Neural crest cell (in vitro differentiated cells): ENCODE measurements around the gene TWIST2. TPM values are rescaled to one million over a fixed set of nuclear protein-coding genes. Genes with fewer than 3 reads are reported as not detected.

Experiments
- DNase-seq: peaks from one replicate; pipeline ENCODE4 v3.0.0; 2021; ENCODE audit warnings: low read depth, mixed read lengths, low spot score
- H3K27ac Mint-ChIP-seq: one replicate; pipeline ENCODE4 v1.8.0; 2021; ENCODE audit warnings: mild to moderate bottlenecking, mixed read lengths; ENCODE audit not compliant: unreplicated experiment
- H3K27me3 Mint-ChIP-seq: 2 replicates; pipeline ENCODE4 v1.8.0; 2021; ENCODE audit warnings: low read depth, mild to moderate bottlenecking, mixed read lengths
- H3K36me3 Mint-ChIP-seq: 2 replicates; pipeline ENCODE4 v1.8.0; 2021; ENCODE audit warnings: low read depth, mild to moderate bottlenecking, mixed read lengths
- H3K4me1 Mint-ChIP-seq: 2 replicates; pipeline ENCODE4 v1.8.0; 2021; ENCODE audit warnings: mixed read lengths
- H3K4me3 Mint-ChIP-seq: one replicate; pipeline ENCODE4 v1.8.0; 2021; ENCODE audit warnings: mild to moderate bottlenecking, mixed read lengths
- H3K9me3 Mint-ChIP-seq: 2 replicates; pipeline ENCODE4 v1.8.0; 2021; ENCODE audit warnings: mixed read lengths
- CTCF ChIP-seq: fragments of 200-600 bp; sonication (generic); conservative IDR thresholded peaks from 2 replicates; pipeline ENCODE4 v1.5.0; 2021; ENCODE audit warnings: antibody characterized with exemption, mild to moderate bottlenecking
- total RNA-seq: library from RNA; stranded (reverse); gene quantifications from 2 replicates; pipeline ENCODE4 v1.2.1, GENCODE V29; 2021

TWIST2 gene
- total RNA-seq, 1 donor from 2014 or later, result 0.96 TPM

- H3K27ac Mint-ChIP-seq, result no peak overlapping the region
- no peaks in the 10 kb centered on the region for H3K9me3 Mint-ChIP-seq
- no peak for TF ChIP-seq CTCF
- no peak for DNase-seq
- H3K27me3 Mint-ChIP-seq, result no peaks in the 10 kb centered on the region
- no peaks in the 10 kb centered on the region for H3K4me1 Mint-ChIP-seq
- no peak overlapping the region for H3K4me3 Mint-ChIP-seq
- no peaks in the 10 kb centered on the region for H3K36me3 Mint-ChIP-seq
These were observed 104.5 kb downstream of the TWIST2 start for GRCh38 chr2:238952261-238952919.

GRCh38 chr2:238954841-238955591 is 107.1 kb downstream of the TWIST2 start:
- H3K27me3 Mint-ChIP-seq, result no peaks in the 10 kb centered on the region

GRCh38 chr2:238955648-238956531 is 108.0 kb downstream of the TWIST2 start:
- Mint-ChIP-seq H3K4me3 (no peak overlapping the region), H3K27ac (no peak overlapping the region), H3K4me1 (no peaks in the 10 kb centered on the region), H3K36me3 (peaks cover 2% of the 10 kb centered on the region), H3K9me3 (peaks cover 6% of the 10 kb centered on the region), H3K27me3 (no peaks in the 10 kb centered on the region)
- TF ChIP-seq CTCF, result no peak
- no peak for DNase-seq

More at GRCh38 chr2:238954841-238955591, 107.1 kb downstream of the TWIST2 start:
- Mint-ChIP-seq H3K4me3 (no peak overlapping the region), H3K4me1 (no peaks in the 10 kb centered on the region), H3K27ac (no peak overlapping the region), H3K36me3 (no peaks in the 10 kb centered on the region), H3K9me3 (peaks cover 3% of the 10 kb centered on the region)
- no peak for TF ChIP-seq CTCF
- no peak for DNase-seq

- no peak overlapping the region for H3K4me3 Mint-ChIP-seq
- H3K9me3 Mint-ChIP-seq, result peaks cover 6% of the 10 kb centered on the region
- peaks cover 2% of the 10 kb centered on the region for H3K36me3 Mint-ChIP-seq
- no peaks in the 10 kb centered on the region for H3K27me3 Mint-ChIP-seq
- no peaks in the 10 kb centered on the region for H3K4me1 Mint-ChIP-seq
- no peak for TF ChIP-seq CTCF
- H3K27ac Mint-ChIP-seq, result no peak overlapping the region
- DNase-seq, result no peak
These were observed 108.8 kb downstream of the TWIST2 start for GRCh38 chr2:238956676-238957075.
